NCI-H187 (cell line): ENCODE data around the gene MYADML2.

Experiments
- DNase-seq, 2 experiments: peaks; one replicate each; lab custom pipeline; 2025; lab: John Stamatoyannopoulos, UW

MYADML2 gene

GRCh38 chr17:81899514-81900166 lies 47.4 kb downstream of the MYADML2 start:
- no peak for DNase-seq

DNA sequence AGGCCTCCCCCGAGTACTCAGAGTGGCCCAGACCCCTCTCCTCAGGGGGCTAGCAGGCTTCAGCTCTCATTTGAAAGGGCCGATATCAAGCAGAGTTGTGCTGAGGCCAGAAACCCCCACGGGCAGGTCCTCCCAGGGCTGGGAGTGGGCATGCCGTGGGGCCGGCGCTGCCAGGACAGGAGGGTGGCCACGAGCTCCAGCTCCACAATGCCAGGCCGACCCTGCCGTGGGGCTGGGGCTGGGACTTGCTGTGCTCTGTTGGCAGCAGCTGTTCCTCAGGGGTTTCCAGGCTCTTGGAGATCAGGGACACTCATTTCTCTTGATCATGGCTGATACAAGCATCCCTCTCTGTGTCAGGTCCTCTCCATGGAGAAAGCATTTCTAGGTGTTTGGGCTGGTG lies 48.1 kb downstream of the MYADML2 start:
- no peak for DNase-seq

- no peak for DNase-seq
Measured at GRCh38 chr17:81898029-81898866, 48.8 kb downstream of the MYADML2 start.

DNA sequence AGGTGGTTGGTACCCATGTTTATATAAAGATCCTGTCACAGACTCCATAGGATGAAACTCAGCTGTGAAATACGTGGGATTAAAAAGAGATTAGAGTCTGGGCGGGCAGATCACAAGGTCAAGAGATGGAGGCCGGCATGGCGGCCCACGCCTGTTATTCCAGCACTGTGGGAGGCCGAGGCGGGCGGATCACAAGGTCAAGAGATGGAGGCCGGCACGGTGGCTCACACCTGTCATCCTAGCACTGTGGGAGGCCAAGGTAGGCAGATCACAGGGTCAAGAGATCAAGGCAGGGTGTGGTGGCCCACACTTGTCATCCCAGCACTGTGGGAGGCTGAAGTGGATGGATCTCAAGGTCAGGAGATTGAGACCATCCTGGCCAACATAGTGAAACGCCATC lies 51.6 kb downstream of the MYADML2 start:
- no peak for DNase-seq

DNA sequence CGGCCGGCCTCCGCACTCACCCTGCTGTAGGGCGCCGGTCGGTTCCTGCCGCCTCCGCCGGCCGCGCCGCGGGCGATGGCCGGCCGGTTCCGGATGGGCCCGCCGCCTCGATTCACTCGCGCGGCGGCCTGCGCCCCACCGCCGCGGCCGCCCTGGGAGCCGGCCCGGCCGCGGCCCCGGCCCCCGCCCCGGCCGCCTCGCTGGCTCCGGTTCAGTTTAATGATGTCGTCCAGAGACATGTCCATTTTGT lies 55.8 kb downstream of the MYADML2 start:
- DNase-seq = no peak

DNA sequence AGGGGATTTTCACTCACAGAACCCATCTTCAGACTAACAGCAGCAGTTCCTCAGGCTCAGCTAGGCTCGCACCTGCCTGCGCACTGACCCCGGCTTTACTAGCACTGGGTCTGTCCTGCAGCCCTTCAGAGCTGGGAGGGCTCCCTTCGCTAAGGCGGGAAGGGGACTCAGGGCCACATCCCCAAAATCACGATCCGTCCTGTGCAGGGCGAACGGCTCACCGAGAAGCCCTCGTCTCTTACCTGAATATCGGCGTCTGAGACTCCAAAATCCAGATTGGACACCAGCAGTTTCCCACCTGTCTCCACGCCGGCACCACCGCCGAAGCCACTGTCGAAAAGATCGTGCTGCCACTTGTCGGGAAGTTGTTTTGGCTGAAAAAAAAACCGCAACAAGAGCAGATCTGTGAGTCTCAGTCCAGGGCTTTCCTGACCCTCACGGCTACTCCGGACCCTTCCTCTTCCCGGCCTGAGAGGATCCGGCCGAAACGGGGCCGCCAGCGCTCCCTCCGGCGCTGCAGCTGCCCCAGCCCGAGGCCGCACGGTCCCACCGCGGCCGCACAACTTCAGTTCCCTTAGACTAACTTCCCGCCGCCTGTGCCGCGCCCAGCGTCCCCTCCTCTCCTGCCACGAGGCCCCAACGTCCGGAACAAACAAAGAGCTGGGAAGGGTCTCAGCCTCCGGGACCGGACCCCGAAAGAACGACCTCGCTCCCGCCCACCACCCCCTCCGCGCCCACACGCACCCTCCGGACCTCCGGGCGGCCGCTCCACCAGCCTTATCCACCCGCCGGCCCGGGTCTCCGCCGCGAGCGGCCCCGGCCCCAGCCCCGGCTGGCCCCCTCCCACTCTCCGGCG lies 56.4 kb downstream of the MYADML2 start:
- no peak for DNase-seq
